ENCODE measurements around the gene C6orf120.

- TF ChIP-seq CTCF (conservative IDR thresholded peaks at IDR 0.05) (no peak), EZH2 (IDR thresholded peaks at IDR 0.05; ENCODE audit: low read depth) (no peak)
Measured at GRCh38 chr6:169663468-169663867, 38.5 kb upstream of the C6orf120 start.

Measured in PC-9 (cell line).